ENCODE measurements around the gene IPMK.

DNA sequence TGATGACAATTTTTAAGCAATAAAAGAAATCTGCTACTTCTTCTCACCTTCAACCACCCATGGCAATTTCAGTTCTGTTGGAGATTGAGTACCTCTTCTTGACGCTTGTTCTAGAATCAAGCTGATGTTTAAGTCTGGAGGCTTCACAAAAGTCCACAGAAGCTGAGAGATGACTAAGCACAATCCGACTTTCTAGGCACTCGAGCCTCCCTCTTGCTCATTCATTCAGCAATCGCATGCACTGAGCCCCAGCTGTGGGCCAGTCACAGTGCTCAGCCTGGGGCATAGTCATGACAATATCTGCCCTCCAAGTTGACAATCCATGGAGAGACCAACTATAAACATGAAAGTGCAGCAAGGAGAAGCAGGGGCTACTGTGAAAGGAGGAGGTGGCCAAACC lies 103.2 kb downstream of the IPMK start:
- TF ChIP-seq, protein P1, sequence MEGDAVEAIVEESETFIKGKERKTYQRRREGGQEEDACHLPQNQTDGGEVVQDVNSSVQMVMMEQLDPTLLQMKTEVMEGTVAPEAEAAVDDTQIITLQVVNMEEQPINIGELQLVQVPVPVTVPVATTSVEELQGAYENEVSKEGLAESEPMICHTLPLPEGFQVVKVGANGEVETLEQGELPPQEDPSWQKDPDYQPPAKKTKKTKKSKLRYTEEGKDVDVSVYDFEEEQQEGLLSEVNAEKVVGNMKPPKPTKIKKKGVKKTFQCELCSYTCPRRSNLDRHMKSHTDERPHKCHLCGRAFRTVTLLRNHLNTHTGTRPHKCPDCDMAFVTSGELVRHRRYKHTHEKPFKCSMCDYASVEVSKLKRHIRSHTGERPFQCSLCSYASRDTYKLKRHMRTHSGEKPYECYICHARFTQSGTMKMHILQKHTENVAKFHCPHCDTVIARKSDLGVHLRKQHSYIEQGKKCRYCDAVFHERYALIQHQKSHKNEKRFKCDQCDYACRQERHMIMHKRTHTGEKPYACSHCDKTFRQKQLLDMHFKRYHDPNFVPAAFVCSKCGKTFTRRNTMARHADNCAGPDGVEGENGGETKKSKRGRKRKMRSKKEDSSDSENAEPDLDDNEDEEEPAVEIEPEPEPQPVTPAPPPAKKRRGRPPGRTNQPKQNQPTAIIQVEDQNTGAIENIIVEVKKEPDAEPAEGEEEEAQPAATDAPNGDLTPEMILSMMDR (IDR thresholded peaks at IDR 0.05; ENCODE audit: insufficient read depth, low read depth, low read length), result no peak
- no peak for TF ChIP-seq EZH2 (IDR thresholded peaks at IDR 0.05; ENCODE audit: insufficient read depth, low read length)
